Activated gamma-delta T cell (primary cell): ENCODE measurements around the gene OR52W1.
"Not testable (repeated sequence)": the region's sequence is repeated elsewhere in the genome, so short reads cannot be mapped to it uniquely, and the experiment has no call there.

Source experiments
- DNase-seq: peaks from one replicate; lab custom pipeline; 2025; lab: John Stamatoyannopoulos, UW

Gene OR52W1

DNA sequence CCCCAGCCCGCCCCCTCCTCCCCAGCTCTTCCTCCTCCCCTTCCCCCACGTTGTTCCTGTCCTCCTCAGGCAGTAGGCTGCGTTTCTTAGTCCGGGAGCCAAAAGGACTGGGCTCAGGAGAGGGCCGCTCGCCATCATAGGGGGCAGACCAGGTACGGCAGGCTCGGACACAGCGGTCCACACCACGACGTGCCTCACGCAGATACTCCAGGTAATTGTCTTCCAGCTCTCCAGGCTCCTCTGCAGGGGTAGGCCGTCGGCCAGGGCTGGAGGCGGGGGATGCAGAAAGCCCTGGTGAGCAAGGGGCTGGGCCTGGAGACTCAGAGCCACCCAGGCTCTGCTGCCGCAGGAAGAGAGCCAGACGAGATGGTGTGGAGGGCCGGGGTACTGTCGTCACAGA lies 18.7 kb downstream of the OR52W1 start:
- DNase-seq: no peak

DNA sequence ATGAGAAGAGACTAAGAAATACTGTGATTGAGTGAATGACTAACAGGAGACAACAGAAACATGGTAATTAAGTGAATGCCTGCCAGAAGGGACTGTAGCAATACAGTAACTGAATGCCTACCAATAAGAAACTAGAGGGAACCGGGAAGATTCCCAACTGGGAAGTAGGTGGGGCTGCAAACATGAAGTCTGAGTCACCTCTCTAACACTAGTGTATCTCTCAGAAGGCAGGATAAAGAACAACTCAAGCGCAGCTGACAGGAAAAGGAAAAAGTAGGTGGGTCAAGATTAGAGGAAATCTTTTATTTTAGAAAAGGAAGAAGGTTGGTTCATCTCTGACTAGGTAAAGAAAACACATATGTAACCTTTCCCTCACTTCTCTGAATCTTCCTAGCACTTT lies 20.3 kb downstream of the OR52W1 start:
- DNase-seq: no peak

DNA sequence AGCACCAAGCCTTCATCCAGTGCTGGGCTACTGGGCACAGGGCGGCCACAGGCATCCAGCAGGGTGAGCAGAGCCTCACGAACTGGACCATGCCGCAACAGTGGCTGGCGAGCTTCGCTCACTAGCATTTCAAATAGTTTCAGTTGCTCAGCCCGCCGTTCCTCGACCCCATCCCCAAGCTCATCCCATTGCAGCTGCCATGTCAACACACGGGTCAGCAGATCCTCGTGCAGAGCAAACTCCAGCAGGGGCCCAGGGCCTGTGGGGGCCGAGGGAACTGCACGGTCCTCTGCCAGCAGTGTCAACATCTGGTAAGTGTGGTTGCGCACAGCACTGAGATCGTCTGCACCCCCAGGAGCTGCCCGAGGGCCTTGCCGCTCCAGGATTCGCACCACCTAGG lies 24.8 kb downstream of the OR52W1 start:
- DNase-seq: no peak

DNA sequence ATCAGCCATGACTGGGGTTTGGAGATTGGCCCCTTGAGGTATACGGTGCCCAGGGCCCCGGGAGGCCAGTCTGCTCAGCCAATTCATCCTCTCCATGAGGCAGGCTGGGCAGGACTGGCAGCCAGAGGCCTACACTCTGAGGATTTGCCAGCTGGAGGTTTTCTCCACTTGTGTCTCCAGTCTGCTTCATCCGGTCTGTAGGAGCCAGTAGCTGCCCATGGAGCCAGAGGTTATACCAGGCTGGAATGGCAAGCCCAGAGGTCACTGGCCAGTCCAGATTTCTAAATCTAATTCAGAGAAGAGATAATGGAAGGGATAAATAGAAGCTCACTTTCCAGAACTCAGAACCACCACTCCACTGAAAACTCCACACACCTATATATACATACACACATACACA lies 25.4 kb downstream of the OR52W1 start:
- DNase-seq: no peak

DNA sequence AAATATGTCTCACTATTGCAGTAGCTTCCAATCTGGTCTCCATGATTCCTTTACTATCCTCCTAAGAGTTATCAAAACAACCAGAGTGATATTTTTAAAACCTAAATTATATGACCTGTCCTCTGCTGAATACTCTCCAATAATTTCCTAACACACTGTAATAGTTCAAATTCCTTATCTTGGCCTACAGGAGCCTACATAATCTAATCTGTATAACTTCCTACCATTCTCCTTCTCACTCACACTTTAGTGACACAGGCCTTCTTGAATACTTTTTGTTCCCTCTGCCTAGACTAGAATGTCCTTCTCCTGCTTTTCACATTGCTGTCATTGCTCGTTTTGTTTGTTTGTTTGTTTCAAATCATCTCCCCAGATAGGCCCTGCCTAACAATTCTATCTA lies 26.0 kb downstream of the OR52W1 start:
- DNase-seq: no peak

DNA sequence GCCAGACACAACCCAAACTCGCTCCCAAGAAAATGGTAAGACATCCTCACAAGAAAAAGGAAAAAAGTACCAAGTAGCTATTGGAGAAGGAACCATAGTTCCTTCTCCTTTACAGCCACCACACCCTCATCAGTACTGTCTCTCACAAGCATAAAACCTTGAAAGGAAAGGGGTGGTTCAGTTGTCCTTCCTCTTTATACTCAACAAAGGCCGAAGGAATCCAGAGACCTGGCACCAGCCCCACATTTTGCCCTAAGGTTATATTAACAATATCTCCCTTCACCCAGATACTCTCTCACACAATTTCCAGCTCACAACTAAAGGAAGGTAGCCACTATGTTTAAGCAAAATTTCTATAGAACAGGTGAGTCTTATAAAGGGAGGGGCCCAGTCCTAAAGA lies 26.9 kb downstream of the OR52W1 start:
- DNase-seq: no peak

DNA sequence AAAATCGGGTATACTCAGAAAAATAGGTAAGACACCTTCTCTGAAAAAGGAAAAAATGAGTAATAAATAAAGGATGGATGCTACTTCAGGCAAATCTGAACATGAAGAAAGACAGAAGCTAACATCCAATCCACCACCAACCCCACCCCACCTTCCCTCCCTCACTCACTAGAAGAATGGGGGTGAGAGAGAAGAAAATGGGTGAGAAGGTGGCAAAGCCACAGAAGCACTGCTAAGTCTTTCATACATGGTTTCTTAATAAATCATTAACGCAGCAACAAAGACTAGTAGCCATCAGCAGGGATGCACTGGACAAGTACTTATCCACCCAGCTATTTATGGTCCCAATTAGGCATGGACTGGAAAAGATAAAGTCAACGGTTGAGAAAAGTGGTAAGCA lies 29.5 kb downstream of the OR52W1 start:
- no peak for DNase-seq

DNA sequence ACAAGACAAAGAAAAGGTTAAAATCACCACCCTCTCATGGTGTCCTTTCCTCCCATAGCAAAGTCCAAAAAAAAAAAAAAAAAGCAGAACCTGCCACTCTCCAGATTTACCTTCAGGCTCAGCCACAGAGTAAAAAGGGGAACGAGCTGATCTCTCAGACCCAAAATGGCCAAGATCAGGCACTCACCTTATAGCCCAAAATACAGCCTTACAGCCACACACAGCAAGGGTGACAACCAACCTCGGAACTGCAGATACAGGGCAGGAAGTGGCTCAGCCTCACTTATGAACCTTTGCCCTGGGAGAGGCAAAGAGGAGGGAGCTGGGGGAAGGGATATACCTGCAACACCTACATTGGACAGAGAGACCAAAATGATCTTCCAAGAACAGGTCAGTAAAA lies 30.9 kb downstream of the OR52W1 start:
- no peak for DNase-seq

DNA sequence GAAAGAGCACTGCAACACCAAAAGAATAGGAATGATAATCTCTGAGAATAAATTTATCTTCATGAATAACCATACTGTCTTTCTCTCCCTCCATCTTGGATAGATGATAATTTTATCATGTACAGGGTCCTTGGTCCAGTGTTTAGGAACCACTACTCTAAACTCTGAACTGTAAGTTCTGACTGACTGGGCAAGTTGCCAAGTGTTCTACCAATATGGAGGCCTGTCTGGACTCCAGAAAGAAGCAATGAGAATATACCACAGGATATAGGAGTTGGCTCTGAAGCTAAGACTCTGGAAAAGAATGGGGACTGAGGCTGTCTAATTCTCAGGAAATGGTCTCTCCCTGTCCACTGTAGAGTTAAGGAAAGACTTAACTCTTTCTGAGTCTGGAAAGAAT lies 33.9 kb downstream of the OR52W1 start:
- no peak for DNase-seq

DNA sequence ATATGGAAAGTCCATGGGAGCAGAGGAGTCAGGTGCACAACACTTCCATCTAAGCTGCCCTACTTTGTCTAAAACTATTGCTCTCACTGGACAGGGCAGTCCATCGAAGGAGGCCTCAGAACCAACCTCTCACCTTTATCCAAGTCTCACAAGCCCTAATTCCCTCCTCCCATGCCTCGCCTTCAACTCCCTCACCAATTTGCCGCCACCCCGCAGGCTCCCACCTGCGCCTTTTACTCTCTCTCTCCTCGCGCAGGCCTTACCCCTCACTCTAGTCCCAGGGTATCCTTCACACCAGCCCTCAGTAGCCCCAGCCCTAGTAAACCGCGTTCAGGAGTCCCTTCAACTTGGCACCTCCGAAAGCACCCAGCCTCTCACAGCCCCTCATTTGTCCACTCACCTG lies 35.0 kb downstream of the OR52W1 start:
- DNase-seq: no peak

DNA sequence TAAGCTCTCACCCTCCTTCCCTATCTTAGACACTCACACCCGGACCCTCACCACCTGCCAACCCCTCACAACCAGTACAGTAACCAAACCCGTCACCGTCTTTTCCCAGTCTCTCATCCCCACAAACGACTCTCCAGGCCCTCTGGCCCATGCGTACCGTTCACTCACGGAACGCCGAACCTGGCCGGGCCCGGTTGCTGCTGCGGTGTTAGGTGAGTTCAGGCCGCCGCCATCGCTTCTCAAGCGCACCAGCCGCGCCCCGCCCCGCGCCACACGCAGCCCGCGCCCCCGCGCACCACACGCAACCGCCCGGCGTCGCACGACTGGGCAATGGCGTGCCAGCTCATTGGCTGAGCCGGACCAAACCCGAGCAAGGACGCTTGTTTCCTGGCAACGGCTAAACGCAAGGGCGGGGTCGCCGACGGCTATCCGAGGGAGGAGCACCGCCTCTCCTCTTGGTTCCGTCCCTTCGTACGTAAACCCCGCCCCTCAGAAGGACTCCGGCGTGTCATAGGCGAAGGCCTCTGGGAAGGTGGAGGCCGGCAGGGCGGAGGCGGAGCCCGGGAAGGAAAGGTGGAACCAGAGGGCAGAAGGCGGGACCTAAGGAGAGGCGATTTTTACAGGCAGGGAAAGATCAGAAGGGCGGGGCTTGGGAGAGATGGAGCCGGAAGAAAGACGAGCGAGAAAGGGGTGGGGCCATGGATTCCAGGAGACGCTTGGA lies 35.5 kb downstream of the OR52W1 start, which contains the start of gene FHIP1B:
FHIP1B (minus strand) TSS at position 250 of the 721 bp plus-strand sequence. CDS start 10,120 bp downstream, outside the sequence.
- DNase-seq: peak; percentile 97

DNA sequence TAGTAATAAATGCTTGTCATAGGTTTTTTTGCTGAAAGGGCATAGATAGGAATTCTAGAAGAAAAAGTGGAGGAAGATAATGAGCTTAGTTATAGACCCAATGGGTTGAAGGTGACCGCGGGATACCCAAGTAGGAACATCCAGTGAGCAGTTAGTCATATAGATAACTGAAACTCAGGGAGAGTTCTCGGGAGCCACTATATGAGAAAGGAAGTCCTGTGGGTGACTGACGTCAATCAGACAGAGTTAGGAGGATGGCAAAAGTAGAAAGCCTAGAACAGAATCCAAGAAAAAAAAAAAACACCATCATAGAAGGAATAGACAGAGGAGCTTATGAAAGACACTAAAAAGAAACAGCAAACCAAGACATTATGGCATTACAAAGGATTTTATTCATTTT lies 38.2 kb downstream of the OR52W1 start:
- DNase-seq: no peak

DNA sequence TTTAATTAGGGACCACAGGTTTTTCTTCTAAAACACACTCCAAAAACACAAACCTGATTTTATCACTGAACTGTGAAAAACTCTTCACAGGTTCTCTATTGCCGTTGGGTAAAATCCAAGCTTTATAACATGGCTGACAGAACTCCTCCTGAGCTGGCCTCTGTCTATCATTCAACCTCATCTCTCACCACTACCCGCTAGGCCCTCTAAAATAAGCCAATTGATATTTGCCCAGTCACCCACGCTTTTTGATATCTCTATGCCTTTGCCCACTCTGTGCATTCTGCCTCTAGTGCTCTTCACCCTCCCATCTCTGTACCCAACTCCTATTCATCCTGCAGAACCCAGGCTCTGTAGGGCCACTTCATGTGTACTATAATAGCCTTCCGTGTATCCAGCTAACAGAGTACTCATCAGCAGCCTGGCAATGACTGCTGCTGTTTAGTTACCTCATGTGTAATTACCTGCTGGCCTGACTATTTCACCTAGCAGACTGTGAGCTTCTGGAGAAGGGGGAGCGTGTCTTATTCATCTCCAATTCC lies 38.8 kb downstream of the OR52W1 start:
- no peak for DNase-seq

DNA sequence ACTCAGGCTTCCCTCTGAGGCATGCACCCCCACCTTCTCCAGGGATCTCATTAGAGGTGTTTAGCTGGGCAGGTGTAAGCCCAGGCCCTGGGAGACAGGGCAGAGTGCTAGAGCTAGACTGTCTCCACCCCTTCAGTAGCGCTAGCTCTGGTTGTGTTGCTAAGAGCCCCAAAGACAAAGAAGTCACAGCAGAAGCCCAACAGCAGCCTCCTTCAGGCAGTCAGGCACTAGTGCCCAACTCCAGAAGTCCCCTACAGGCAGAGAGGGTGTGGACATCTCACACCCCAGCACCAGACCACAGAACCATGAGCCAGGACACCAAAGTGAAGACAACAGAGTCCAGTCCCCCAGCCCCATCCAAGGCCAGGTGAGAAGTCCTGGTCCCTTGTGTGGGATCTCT lies 39.9 kb downstream of the OR52W1 start, which contains the start of gene CNGA4:
CNGA4 (plus strand) TSS at position 188 of the 400 bp plus-strand sequence; CDS start at position 306, 118 bp downstream.
- DNase-seq: no peak

DNA sequence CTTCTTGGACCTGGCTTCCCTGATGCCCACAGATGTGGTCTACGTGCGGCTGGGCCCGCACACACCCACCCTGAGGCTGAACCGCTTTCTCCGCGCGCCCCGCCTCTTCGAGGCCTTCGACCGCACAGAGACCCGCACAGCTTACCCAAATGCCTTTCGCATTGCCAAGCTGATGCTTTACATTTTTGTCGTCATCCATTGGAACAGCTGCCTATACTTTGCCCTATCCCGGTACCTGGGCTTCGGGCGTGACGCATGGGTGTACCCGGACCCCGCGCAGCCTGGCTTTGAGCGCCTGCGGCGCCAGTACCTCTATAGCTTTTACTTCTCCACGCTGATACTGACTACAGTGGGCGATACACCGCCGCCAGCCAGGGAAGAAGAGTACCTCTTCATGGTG lies 41.1 kb downstream of the OR52W1 start:
- DNase-seq: no peak

DNA sequence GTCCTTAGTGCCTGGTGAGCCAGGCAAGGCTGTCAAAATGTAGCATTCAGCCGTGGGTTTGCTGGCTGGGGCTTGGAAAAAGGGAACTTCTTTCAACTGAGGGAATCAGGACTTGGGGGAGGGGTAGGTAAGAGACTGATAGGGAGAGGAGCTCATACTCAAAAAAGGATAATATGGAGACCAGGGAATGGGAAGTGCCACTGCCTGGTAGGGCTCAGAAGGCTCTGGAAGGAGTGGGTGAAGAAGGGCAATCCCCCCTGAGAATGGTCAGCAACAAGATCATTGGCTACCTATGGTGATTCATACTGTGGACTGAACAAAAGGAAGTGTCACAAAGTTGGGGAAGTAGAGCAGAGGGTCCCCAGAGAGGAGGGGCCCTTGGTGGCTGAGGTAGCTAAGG lies 41.8 kb downstream of the OR52W1 start:
- no peak for DNase-seq

DNA sequence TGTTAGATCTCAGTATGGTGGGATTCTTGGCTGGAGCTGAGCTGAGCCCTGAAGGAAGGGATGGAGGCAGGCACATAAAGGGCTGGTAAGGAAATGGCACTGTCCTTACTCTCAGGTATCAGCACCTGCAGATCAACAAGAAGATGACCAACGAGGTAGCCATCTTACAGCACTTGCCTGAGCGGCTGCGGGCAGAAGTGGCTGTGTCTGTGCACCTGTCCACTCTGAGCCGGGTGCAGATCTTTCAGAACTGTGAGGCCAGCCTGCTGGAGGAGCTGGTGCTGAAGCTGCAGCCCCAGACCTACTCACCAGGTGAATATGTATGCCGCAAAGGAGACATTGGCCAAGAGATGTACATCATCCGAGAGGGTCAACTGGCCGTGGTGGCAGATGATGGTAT lies 42.3 kb downstream of the OR52W1 start:
- no peak for DNase-seq

DNA sequence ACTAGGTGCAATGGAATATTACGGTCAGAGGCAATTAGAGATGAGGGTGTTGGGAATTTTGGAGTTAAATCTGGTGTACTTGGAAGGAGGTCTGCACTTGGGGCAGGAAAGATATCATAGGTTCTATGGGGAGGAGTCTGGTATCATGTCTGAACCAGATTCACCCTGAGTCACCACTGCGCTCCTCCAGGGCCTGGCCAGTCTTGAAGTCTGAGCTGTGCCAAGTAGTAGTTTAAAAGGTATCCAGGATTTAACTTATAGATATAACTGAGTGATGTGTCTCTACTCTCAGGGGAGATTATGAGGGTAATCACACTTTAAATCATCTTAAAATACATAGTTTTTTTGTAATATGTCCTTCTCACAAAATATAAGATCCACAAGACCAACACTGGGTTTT lies 46.5 kb downstream of the OR52W1 start:
- DNase-seq: no peak

DNA sequence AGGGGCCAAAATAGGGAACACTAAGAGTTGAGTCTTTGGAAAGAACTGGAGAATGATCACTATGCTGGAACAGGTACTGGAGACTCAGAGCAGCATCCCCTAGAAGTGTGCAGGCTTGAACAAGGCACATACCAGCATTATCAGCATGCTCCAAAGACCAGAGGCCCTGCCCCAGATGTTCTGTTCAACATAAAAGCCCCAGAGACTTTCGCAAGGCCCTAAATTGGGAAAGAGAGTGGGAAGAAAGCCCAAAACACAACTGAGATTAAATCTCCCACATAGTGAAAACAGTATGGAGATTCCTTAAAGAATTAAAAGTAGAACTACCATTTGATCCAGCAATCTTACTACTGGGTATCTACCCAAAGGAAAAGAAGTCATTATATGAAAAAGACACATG lies 49.2 kb downstream of the OR52W1 start:
- DNase-seq: no peak

DNA sequence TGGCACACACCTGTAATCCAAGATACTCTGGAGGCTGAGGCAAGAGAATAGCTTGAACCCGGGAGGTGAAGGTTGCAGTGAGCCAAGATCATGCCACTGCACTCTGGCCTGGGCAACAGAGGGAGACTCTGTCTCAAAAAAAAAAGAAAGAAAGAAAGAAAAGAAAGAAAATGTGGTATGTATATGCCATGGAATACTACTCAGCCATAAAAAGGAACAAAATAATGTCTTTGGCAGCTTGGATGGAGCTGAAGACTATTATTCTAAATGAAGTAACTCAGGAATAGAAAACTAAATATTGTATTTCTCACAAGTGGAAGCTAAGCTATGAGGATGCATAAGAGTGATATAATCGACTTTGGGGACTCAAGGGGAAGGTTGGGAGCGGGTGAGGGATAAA lies 49.9 kb downstream of the OR52W1 start:
- not testable (repeated sequence) for DNase-seq
